GM18520 (cell line): ENCODE results near the gene FRMD4A.
"Not testable (repeated sequence)": the region's sequence is repeated elsewhere in the genome, so short reads cannot be mapped to it uniquely, and the experiment has no call there.

ENCODE experiments used
- ATAC-seq: cut with Tn5 transposase; IDR thresholded peaks from one replicate; pipeline ENCODE4 v1.9.1; 2021; ENCODE audit not compliant: unreplicated experiment

The FRMD4A gene

GRCh38 chr10:14241196-14241595 is 89.5 kb downstream of the FRMD4A start:
- no peak for ATAC-seq

DNA sequence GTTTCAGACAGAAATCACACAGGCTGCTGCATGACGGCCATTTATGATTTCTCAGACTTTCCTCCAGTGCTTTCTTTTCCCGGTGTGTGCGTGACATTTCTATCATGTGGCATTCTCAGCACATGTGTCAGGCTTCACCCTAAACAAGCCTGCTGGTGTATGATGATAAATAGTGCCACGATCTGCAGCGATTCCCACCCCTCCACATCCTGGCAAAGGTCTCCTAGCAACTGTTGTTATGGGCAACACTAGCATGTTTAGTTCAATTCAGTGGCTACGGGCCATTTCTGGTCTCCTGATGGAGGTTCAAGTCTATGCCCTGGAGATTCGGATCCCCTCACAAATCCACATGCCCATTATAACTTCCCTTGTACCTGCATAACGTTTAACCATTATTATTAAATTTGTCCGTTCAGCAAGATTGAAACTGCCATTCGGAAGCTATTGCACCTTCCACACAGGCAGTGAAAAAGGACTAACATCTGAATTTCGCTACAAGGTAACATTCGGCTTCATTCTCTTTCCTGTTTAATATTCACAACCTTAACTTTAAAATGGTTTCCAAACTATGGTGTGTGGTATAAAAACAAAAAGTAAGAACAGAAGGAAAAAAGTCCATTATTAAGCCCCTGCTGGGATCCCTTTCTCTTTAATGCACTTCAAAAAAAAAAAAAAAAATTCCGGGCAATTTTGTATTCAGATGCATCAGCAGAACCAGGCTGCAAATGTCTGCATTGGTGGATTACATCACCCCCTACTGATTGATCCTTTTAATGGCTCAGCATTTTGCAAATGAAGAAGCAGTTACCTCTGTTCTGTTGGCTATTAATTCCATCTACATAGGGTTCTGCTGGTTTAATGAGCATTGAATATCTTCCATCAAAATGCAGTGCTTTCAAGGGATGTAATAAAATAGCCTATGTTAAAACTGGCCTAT is 90.2 kb downstream of the FRMD4A start:
- ATAC-seq = no peak

DNA sequence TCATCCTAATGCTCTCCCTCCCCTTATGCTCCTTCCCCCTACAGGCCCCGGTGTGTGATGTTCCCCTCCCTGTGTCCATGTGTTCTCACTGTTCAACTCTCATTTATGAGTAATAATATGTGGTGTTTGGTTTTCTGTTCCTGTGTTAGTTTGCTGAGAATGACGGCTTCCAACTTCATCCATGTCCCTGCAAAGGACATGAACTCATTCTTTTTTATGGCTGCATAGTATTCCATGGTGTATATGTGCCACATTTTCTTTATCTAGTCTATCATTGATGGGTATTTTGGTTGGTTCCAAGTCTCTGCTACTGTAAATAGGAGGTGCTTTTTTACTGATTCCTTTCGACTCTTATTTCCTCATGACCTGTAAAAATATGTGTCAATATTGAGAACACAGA is 92.1 kb downstream of the FRMD4A start:
- not testable (repeated sequence) for ATAC-seq

DNA sequence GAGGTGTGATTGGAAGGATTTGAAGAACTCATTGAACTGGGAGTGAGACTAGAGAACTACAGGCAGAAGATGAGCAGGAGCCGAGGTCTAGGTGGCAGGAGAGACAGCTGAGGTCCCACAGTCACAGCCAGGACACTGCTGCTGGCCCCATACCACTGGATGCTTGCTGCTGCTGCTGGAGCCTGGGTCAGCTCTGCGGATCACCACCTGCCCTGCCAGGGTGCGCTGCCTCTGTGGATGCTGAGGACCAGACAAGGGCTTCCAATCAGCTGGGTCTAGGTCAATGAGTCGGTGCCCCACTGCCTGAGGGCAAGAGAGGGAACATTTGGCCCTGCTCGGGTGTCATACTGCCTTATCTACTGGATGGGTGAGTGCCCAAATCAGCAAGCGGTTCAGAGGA is 94.4 kb downstream of the FRMD4A start:
- no peak for ATAC-seq

DNA sequence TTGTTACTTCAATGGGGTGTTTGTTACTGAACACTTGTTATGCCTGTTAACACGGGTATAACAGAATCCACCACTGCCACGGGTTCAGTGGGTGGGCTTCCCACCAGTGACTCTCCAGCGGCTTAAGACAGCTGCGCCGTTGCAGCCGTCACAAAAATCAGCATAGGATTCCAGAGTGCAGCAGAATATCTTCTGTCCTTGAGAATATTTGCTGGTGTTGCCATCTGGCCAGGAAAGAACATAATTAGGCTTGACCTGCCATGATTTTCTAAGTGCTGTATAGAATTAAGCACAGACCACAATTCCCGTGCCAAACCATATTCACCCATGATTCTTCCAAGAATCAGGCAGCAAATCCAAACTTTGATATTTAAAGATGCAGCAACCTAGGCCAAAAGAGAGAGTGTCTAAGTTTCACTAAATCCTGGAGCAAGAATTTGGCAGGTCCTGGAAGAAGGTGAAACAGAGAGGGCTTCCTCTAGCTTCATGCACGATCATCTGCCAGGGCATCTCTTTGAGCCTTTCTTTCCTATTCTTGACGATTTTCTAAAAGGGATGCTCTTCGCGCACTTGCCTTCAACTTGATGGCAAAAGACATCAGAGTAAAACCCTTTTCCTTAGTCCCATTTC is 95.0 kb downstream of the FRMD4A start:
- ATAC-seq = no peak

DNA sequence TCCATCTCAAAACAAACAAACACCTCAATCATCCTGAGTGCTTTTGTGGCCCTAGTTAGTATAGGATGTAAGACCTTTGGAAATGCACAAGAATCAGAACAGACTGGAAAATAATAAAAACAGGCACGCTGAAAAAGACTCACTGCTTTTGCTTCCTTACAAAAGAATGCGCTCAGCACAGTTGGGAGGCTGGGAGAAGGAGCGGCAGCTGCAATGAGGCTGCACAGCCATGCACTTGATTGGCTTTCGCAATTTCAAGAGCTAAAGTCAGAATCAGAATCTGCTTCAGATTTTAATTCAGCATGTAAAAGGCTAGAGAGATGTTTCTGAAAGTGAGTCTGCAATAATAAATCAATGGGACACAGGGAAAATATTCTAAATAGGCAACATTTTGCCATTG is 97.2 kb downstream of the FRMD4A start:
- no peak for ATAC-seq

DNA sequence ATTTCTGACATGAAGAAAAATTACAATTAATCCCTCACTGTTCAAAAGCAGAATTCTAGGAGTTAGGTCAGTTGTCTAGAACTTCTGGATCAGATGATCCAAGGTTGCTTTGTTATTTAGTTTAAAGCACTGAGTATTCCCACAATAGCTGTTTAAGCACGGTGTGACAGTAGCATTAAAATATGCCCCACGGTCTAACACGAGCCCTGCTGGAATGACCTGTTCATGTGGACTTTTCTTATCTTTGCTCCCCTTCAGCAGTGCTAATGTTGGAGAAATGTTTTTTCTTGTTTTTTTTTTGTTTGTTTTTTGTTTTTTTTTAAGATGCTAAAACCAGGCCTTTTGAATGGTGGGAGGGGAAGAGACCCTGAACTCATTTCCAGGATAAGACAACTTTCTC is 101.9 kb downstream of the FRMD4A start:
- not testable (repeated sequence) for ATAC-seq

DNA sequence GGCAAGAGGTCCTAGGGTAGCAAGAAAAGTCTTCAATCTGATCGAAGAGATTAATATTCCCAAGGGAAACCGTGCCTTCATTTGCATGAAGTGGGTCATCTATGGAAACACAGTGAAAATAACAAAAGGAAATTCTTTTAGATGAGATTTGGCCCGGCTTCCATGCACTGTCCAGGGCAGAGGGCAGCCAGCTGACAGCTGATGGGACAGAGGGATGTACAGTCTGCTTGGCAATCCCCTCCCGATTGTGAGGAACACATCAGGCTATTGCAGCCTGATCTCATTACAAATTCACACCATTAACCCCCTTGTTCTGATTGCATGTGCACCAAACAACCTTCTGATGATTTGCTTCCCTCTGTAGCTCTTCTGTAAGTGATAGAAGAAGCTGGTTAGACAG is 105.3 kb downstream of the FRMD4A start:
- ATAC-seq = no peak

DNA sequence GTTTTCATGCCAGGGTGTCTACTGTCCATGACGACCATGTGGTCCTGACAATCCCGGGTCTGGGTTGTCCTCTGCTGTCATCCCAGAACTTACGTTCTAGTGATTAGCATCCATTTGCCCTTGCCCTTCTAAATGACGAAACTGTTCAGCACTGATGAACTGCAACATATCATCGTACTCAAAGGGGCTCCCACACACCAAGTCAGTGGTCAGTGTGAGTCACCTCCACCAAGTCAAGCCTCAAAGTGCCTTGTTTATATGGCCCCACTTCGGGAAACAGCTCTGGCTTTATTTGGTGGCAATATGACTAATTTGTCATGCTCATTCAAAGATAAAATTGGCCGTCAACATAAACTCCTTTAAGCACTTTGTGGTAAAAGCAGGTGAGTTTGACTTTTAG is 110.7 kb downstream of the FRMD4A start:
- ATAC-seq = no peak

DNA sequence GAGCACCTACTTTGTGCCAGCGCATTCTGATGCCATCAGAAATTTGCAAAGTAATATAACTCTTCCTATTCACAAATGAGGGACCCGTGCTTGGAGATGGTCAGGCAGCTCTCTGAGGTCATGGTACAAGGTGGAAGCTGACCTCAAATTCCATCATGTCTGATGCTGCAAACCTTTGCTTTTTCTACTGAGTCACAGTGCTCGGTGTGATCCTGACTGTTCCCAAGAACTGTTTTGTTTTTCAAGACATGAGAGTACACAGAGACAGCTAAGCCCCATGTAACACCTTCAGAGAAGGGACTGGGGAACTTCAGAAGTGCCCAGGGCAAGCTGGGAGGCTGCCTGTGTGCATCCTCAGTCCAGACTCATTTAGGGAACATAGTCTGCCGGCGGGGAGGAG is 111.3 kb downstream of the FRMD4A start:
- no peak for ATAC-seq

DNA sequence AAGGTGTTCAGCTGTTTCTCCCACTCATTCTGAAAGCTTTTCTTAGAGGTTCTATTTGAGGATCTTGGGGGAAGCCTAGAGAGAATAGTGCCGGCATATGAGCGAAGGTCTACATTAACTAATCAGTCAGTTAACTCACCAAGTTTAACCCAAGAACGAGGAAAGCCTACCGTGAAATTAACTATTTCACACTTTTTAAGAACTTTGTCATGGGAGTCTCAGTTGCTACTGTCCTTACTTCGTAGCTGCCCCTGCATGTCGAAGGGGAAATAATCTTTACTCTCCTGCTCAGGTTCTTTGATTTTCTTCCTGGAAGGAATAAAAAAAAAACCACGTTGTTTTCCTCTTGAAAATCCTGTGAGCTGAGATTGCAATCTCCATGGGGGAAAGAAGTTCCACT is 115.1 kb downstream of the FRMD4A start:
- no peak for ATAC-seq

- not testable (repeated sequence) for ATAC-seq
These were observed 117.0 kb downstream of the FRMD4A start for GRCh38 chr10:14213703-14214102.

DNA sequence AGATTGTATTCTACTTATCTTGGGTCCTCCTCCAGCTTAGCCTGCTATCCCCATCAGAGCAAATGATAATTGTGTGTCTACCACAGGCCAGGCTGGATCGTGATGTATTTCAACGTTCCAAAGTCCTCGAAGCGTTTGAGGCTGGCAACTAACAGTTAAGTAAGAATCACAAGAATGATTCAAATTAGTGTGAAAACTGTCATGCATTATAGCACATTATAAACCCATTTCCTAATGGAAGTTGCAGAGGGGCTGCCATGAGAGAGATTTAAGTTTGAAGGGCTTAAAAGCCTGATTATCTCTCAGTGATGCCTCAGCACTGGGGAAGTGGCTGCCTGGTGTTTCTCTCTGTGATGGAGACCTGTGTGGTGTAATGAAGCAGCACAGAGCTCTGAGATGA is 119.1 kb downstream of the FRMD4A start:
- ATAC-seq = no peak

GRCh38 chr10:14208231-14208630 is 122.5 kb downstream of the FRMD4A start:
- no peak for ATAC-seq

- no peak for ATAC-seq
These were observed 125.5 kb downstream of the FRMD4A start for GRCh38 chr10:14205233-14205632.

GRCh38 chr10:14200698-14201544 is 129.8 kb downstream of the FRMD4A start:
- no peak for ATAC-seq

GRCh38 chr10:14199098-14199497 is 131.6 kb downstream of the FRMD4A start:
- not testable (repeated sequence) for ATAC-seq

GRCh38 chr10:14198078-14198477 is 132.6 kb downstream of the FRMD4A start:
- no peak for ATAC-seq

DNA sequence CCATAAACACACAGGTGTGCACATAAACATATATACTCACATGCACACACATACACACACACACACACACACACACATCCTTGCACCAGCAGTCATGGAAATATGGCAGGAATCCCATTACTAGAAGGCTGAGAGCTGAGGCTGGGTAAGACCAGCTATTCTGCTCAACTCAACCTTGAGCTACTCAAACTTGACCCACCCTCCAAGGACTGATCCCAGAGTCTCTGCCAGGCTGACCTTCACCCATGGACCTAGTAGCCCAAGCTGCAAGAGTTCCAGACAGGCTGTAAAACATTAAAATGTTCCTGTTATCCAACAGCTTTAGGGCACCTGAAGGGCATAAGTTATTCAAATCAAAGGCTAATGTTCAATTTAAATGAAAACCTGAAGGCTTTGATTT is 134.6 kb downstream of the FRMD4A start:
- no peak for ATAC-seq

DNA sequence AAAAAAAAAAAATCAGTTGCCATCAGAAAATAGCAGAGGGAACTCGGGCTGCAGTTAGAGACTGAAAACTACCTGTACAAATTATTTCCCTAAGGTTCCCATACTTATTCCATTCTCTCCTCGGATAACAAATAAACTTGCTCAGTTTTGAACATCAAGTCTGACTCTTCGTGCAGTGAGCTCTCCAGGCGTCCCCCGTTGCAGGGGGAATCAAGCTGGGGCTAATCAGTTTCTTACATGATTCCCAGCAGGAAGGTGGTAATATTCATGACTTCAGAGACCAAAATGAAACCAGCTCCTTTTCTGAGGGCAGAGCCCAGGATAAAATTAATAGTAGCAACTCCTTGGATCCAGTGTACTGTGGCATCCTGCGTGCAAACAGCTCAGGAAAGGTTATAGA is 135.3 kb downstream of the FRMD4A start:
- ATAC-seq = no peak

DNA sequence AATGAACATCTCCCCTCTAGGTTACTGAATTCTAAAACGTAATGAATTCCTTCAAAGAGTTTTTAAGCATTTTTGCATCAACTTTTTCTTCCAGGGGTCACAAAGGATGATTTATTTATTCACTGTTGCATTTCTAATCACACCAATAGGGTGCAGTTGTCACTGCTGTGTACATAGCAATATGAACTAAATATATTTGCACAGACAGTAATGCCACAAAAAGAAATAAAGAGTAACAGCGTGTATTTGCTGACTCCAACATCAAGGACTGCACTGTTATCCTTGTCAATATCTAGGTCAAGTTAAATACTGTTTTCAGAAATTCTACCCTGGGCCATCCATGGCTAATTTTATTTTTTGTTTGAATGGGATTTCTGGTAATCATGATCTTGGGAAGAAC is 138.0 kb downstream of the FRMD4A start:
- no peak for ATAC-seq

GRCh38 chr10:14191871-14192270 is 138.9 kb downstream of the FRMD4A start:
- no peak for ATAC-seq
